ENCODE results near the gene FAM222B.
"Not testable (repeated sequence)": the region's sequence is repeated elsewhere in the genome, so short reads cannot be mapped to it uniquely, and the experiment has no call there.

FAM222B gene

GRCh38 chr17:28744972-28745785, 97.4 kb downstream of the FAM222B start:
- DNase-seq, result peak; percentile 21

- DNase-seq, result no peak
Observed at GRCh38 chr17:28744104-28744971, 98.3 kb downstream of the FAM222B start.

GRCh38 chr17:28743243-28744103, 99.1 kb downstream of the FAM222B start, which contains the start of gene TRAF4:
Gene TRAF4 (plus strand): TSS chr17:28744011. CDS start chr17:28744113, 102 bp downstream.
- peak; percentile 70 for DNase-seq

- DNase-seq, result no peak
Observed at GRCh38 chr17:28741358-28742349, 100.9 kb downstream of the FAM222B start.

DNA sequence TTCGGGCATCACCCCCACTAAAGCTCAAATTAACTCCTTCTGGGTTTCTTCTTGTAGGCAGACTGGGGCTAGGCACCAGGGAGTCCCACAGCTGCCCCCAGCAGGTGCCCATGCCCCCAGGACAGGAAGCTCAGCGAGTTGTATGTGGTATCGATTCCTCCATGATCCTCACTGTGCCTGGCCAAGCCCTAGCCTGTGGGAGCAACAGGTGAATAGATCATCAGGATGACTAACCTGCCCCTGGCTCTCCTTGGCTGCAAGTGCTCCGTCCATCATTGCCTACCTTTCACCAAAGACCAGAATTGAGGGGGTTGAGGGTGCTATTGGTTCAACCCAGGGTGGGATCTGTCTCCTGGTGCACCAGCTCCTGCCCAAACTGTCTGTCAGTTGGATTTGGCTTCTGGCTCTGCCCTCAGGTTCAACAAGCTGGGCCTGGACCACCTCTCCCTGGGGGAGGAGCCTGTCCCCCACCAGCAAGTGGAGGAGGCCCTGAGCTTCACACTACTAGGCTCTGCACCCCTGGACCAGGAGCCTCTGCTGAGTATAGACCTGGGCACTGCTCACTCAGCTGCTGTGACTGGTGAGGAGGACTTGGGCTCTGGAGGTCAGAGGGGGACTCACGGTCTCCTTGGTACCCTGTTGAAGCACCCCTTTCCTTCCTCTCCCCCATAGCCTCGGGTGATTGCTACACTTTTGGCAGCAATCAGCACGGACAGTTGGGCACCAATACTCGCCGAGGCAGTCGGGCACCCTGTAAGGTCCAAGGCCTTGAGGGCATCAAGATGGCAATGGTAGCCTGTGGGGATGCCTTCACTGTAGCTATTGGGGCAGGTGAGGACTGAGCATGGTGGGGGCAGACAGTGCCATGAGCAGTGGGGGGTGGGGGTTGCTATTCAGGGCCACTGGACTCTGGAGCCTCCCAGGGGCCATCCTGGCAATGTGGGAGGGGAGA, 101.9 kb downstream of the FAM222B start:
- no peak for DNase-seq

GRCh38 chr17:28738680-28739384, 103.8 kb downstream of the FAM222B start:
- DNase-seq, result no peak

DNA sequence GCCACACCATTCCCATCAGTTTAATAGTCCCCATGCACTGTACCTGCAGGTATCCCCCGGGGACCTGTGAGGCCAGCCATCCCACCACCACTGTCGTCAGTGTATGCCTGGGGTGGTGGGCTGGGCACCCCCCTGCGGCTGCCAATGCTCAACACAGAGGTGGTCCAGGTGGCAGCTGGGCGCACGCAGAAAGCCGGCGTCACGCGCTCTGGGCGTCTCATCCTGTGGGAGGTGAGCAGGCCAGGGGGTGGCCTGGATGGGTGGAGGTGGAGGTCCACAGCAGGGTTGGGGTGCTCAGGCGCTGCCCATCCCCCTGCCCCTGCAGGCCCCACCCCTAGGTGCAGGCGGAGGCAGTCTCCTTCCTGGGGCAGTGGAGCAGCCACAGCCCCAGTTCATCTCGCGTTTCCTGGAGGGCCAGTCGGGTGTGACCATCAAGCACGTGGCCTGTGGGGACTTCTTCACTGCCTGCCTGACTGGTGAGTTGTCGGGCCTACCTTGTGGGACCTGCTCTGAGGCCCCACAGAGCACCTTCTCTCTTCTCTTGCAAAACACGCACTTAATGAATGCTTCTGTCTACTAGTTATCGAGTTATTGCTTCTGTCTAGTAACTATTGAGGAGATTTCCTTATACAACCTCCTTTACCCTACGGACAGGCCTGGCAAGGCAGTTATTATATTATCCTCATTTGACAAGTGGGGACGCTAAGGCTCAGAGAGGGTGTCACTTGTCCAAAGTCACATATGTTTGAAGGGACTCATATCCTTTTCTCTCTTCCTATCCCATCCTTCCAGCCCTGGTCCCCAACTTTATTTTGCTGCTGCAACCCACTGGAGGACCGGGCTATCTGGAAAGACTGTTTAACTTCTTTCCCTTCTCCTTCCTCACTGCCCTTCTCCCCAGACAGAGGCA, 104.6 kb downstream of the FAM222B start:
- DNase-seq, result no peak

DNA sequence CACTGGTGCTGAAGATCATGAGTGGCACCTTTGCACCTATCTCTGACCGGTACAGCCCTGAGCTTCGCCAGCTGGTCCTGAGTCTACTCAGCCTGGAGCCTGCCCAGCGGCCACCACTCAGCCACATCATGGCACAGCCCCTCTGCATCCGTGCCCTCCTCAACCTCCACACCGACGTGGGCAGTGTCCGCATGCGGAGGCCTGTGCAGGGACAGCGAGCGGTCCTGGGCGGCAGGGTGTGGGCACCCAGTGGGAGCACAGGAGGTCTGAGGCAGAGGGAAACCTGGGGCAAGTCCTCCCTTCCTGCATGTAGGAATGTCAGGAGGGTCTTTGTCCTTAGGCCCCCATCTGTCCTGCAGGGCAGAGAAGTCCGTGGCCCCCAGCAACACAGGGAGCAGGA, 105.3 kb downstream of the FAM222B start:
- DNase-seq, result no peak

DNA sequence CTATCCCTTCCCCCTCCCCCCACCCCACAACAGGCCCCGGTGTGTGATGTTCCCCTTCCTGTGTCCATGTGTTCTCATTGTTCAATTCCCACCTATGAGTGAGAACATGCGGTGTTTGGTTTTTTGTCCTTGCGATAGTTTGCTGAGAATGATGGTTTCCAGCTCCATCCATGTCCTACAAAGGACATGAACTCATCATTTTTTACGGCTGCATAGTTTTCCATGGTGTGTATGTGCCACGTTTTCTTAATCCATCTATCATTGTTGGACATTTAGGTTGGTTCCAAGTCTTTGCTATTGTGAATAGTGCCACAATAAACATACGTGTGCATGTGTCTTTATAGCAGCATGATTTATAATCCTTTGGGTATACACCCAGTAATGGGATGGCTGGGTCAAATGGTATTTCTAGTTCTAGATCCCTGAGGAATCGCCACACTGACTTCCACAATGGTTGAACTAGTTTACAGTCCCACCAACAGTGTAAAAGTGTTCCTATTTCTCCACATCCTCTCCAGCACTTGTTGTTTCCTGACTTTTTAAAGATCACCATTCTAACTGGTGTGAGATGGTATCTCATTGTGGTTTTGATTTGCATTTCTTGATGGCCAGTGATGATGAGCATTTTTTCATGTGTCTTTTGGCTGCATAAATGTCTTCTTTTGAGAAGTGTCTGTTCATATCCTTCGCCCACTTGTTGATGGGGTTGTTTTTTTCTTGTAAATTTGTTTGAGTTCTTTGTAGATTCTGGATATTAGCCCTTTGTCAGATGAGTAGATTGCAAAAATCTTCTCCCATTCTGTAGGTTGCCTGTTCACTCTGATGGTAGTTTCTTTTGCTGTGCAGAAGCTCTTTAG, 106.4 kb downstream of the FAM222B start:
- DNase-seq, result not testable (repeated sequence)

DNA sequence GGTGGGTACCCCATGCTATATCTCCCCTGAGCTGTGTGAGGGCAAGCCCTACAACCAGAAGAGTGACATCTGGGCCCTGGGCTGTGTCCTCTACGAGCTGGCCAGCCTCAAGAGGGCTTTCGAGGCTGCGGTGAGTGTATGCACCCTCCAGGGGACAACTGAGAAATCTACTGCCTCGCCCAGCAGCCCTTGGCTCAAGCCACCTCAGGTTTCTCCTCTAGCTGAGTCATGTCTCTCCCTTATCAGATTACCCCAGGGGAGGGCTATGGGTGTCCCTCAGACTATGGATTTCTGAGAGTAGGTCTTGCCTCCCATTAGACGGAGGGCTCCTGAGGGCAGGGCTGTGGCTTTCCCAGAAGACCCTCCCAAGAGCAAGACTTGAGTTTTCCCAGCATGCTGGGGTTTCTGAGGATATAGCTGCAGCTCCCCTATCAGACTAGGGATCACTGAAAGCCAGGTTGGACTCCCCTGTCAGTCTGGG, 107.3 kb downstream of the FAM222B start:
- no peak for DNase-seq

- no peak for DNase-seq
Observed at GRCh38 chr17:28734712-28735241, 107.8 kb downstream of the FAM222B start.

GRCh38 chr17:28733346-28733745, 109.2 kb downstream of the FAM222B start:
- no peak for DNase-seq

- DNase-seq, result no peak
Observed at GRCh38 chr17:28729950-28730330, 112.7 kb downstream of the FAM222B start.

DNA sequence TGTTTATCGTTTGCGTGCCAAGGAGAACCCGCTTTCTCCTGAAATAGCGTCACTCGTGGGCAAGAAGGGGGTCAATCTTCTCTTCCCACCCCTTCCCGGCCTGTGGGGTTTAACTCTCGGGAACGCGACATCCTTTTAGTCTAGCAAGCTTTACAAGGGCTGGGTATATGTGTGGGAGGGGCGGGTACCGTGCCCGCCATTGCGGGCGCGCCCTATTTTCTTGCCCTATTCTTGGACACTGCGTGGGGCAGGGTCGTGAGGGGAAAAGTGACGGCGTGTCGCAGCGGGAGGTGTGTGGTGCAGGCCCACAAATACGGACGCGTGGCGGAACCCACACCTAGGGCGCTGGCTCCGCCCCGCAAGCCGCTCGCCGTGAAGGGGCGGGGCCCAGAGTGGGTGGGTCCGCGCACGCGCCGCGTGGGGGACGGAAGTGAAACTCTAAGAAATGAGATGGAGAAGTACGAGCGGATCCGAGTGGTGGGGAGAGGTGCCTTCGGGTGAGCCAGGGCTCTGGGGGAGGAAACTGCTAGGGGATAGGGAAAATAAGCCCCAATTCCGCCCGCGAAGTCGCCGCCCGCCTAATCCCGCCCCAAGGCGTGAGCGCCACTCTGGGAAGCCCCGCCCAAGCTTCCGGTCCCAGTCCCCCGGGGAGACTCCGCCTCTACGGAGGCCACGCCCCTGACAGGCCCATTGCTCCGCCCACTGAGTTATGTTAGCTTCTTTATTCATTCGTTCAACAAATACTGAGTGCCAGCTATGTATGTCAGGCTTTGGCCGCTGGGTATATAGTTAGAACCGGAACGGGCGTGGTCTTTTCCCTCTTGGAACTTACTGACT, 114.0 kb downstream of the FAM222B start, which contains the start of gene NEK8:
Gene NEK8, plus strand, starts transcription at position 425 of the 837 bp plus-strand sequence. Its CDS starts 26 bp downstream, at position 451.
- peak; percentile 77 for DNase-seq

DNA sequence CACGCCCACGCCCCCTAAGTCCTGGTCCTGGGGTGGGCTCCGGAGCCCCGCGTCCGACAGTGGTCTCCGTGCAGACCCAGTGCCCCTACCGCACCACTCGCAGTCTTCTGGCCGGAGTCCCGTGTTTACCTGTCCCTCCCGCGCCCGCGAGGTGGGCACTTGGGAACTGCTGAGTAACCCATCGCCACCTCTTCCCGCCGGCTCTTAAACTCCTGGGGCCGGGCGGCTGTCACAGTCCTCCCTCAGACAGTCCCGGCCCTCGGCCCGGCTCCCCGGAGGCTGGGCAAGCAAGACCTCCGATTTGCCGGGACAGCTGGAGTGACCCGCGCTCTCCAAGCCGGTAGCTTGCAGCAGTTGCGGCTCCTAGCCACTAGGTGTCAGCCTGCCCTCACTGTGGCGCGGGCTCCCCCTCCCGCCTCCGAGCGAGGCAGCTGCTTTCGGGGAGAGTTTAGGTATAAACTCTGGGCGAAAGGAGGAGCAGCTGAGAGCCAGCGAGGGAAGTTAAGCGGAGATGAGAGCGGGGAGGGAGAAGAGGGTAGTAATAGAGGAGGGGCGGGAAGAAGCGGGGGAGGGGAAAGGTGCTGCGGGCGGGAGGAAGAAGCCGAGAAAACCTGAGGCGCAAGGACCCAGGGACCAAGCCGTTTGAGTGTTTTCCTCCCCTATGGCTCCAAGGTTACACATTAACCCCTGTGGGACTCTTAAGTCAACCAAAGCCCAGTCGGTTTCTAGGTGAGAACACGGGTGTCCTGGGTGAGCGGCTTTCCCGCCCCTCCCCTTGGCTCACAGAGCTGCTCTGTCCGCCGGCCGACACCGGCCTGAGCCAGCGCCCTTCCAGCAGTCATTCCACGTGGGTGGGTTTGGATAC, 115.7 kb downstream of the FAM222B start:
- peak; percentile 87 for DNase-seq
